ENCODE data around the gene ATG9A.

GRCh38 chr2:219205981-219206327 lies 23.5 kb downstream of the ATG9A start:
- TF ChIP-seq, protein P1, sequence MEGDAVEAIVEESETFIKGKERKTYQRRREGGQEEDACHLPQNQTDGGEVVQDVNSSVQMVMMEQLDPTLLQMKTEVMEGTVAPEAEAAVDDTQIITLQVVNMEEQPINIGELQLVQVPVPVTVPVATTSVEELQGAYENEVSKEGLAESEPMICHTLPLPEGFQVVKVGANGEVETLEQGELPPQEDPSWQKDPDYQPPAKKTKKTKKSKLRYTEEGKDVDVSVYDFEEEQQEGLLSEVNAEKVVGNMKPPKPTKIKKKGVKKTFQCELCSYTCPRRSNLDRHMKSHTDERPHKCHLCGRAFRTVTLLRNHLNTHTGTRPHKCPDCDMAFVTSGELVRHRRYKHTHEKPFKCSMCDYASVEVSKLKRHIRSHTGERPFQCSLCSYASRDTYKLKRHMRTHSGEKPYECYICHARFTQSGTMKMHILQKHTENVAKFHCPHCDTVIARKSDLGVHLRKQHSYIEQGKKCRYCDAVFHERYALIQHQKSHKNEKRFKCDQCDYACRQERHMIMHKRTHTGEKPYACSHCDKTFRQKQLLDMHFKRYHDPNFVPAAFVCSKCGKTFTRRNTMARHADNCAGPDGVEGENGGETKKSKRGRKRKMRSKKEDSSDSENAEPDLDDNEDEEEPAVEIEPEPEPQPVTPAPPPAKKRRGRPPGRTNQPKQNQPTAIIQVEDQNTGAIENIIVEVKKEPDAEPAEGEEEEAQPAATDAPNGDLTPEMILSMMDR (IDR thresholded peaks at IDR 0.05; ENCODE audit: low read length) = no peak
- TF ChIP-seq EZH2 (optimal IDR thresholded peaks at IDR 0.05; ENCODE audit: low read depth, low read length) = no peak
- no peak for TF ChIP-seq EZH2phosphoT487 (IDR thresholded peaks at IDR 0.05; ENCODE audit: low read length)

Data from MM.1S (cell line).